ENCODE data around the gene FAM170B.

The FAM170B gene

GRCh38 chr10:49168831-49169500 is 35.1 kb upstream of the FAM170B start:
- no peak for DNase-seq

GRCh38 chr10:49168171-49168540 is 34.3 kb upstream of the FAM170B start:
- DNase-seq, result no peak

- DNase-seq, result no peak
Observed at GRCh38 chr10:49167425-49168170, 33.8 kb upstream of the FAM170B start.

- DNase-seq, result no peak
Observed at GRCh38 chr10:49166484-49167400, 32.9 kb upstream of the FAM170B start.

GRCh38 chr10:49165821-49166483 is 32.1 kb upstream of the FAM170B start:
- DNase-seq, result peak in 1 of 2 experiments; percentile 51

- DNase-seq, result no peak
Observed at GRCh38 chr10:49165259-49165658, 31.4 kb upstream of the FAM170B start.

- DNase-seq, result peak; percentile 44 to 58
Observed at GRCh38 chr10:49164559-49165188, 30.9 kb upstream of the FAM170B start.

- no peak for DNase-seq
Observed at GRCh38 chr10:49163741-49164140, 29.9 kb upstream of the FAM170B start.

GRCh38 chr10:49162761-49163310 is 29.0 kb upstream of the FAM170B start:
- no peak for DNase-seq

GRCh38 chr10:49162063-49162462 is 28.2 kb upstream of the FAM170B start:
- no peak for DNase-seq

GRCh38 chr10:49161411-49161997 is 27.7 kb upstream of the FAM170B start:
- no peak for DNase-seq

- no peak for DNase-seq
Observed at GRCh38 chr10:49160814-49161213, 27.0 kb upstream of the FAM170B start.

GRCh38 chr10:49160110-49160509 is 26.3 kb upstream of the FAM170B start:
- DNase-seq, result no peak

GRCh38 chr10:49158915-49159314 is 25.1 kb upstream of the FAM170B start:
- DNase-seq, result no peak

GRCh38 chr10:49158404-49158803 is 24.6 kb upstream of the FAM170B start:
- no peak for DNase-seq

- DNase-seq, result no peak
Observed at GRCh38 chr10:49157229-49157628, 23.4 kb upstream of the FAM170B start.

GRCh38 chr10:49154641-49155040 is 20.8 kb upstream of the FAM170B start:
- DNase-seq, result no peak

- no peak for DNase-seq
Observed at GRCh38 chr10:49153971-49154370, 20.1 kb upstream of the FAM170B start.

GRCh38 chr10:49153115-49153514 is 19.3 kb upstream of the FAM170B start:
- DNase-seq, result no peak

GRCh38 chr10:49152663-49153062 is 18.8 kb upstream of the FAM170B start:
- DNase-seq, result no peak

- DNase-seq, result no peak
Observed at GRCh38 chr10:49152037-49152436, 18.2 kb upstream of the FAM170B start.

- DNase-seq, result no peak
Observed at GRCh38 chr10:49151481-49151880, 17.7 kb upstream of the FAM170B start.
